PC-9 (cell line): ENCODE data around the gene LRP8. TPM values are rescaled to one million over a fixed set of nuclear protein-coding genes. Genes with fewer than 3 reads are reported as not detected.

Experiments used
- Bru-seq: library from RNA; stranded (reverse); fragments of 400-500 nt; gene quantifications from one replicate; lab custom pipeline; 2021; lab: Mats Ljungman, UMichigan
- BruChase-seq, 2 experiments: library from RNA; stranded (reverse); fragments of 400-500 nt; gene quantifications; one replicate each; lab custom pipeline; 2021; lab: Mats Ljungman, UMichigan
- BruUV-seq: library from RNA; stranded (reverse); fragments of 400-500 nt; replicated peaks from 2 replicates; lab custom pipeline; 2021; lab: Mats Ljungman, UMichigan
- CTCF ChIA-PET: fragments of 300-600 bp; sonication (Branson Sonifier 250); formaldehyde crosslinking; loops from one replicate; lab custom pipeline; 2022; ENCODE audit warnings: antibody characterized with exemption; lab: Charles Lee
- POLR2A ChIA-PET: fragments of 300-600 bp; sonication (Branson Sonifier 250); formaldehyde crosslinking; loops from one replicate; lab custom pipeline; 2022; ENCODE audit warnings: antibody characterized with exemption; ENCODE audit not compliant: unreplicated experiment; lab: Charles Lee
- DNase-seq, 2 experiments: peaks; one replicate each; pipeline versions ENCODE4 v3.0.0 to v3.0.0-alpha.2; 2015 to 2022; ENCODE audit warnings: mixed read lengths in 1 of 2
- H2AFZ ChIP-seq: fragments of 200-600 bp; sonication (generic); 2 replicates; pipeline ENCODE4 v1.8.1; 2017; ENCODE audit warnings: antibody characterized with exemption
- H3F3A ChIP-seq: fragments of 200-600 bp; sonication (generic); 2 replicates; pipeline ENCODE4 v1.8.1; 2017; ENCODE audit warnings: antibody characterized with exemption, mild to moderate bottlenecking, low read depth; ENCODE audit not compliant: insufficient read depth
- H3K27ac ChIP-seq: fragments of 200-600 bp; sonication (generic); 2 replicates; pipeline ENCODE4 v1.6.1; 2016; ENCODE audit warnings: mixed run types
- H3K27me3 ChIP-seq: fragments of 200-600 bp; sonication (generic); 2 replicates; pipeline ENCODE4 v1.6.1; 2016; ENCODE audit warnings: low read depth, mixed run types; ENCODE audit not compliant: insufficient read depth
- H3K36me3 ChIP-seq: fragments of 200-600 bp; sonication (generic); 2 replicates; pipeline ENCODE4 v1.6.1; 2016; ENCODE audit warnings: low read depth, mixed run types
- H3K4me1 ChIP-seq: fragments of 200-600 bp; sonication (generic); replicated peaks from 2 replicates; pipeline ENCODE4 v1.6.1; 2016; ENCODE audit warnings: mixed run types; ENCODE audit not compliant: insufficient read depth
- H3K4me2 ChIP-seq: fragments of 200-600 bp; sonication (generic); 2 replicates; pipeline ENCODE4 v1.6.1; 2017; ENCODE audit warnings: mixed run types
- H3K4me3 ChIP-seq: fragments of 200-600 bp; sonication (generic); 2 replicates; pipeline ENCODE4 v1.6.1; 2016; ENCODE audit warnings: mixed run types
- H3K79me2 ChIP-seq: fragments of 200-600 bp; sonication (generic); 2 replicates; pipeline ENCODE4 v1.6.1; 2017; ENCODE audit warnings: low read depth, mixed run types
- H3K9me2 ChIP-seq: fragments of 200-600 bp; sonication (generic); 2 replicates; pipeline ENCODE4 v1.8.1; 2017; ENCODE audit warnings: mild to moderate bottlenecking; ENCODE audit not compliant: insufficient read depth
- H3K9me3 ChIP-seq: fragments of 200-600 bp; sonication (generic); 2 replicates; pipeline ENCODE4 v1.8.1; 2016; ENCODE audit warnings: low read depth; ENCODE audit not compliant: insufficient read depth
- H4K20me1 ChIP-seq: fragments of 200-600 bp; sonication (generic); 2 replicates; pipeline ENCODE4 v1.8.1; 2017; ENCODE audit not compliant: insufficient read depth
- EZH2 ChIP-seq: fragments of 200-600 bp; sonication (generic); IDR thresholded peaks from 2 replicates; pipeline ENCODE4 v1.8.0; 2017; ENCODE audit warnings: antibody characterized with exemption, low read depth
- intact Hi-C: fragments of 100-400 bp; cut with micrococcal nuclease; formaldehyde crosslinking; loops from one replicate; pipeline ENCODE4 v1.10.0; 2022; ENCODE audit not compliant: unreplicated experiment
- long read RNA-seq: library from polyadenylated mRNA; stranded (forward); transcript quantifications from one replicate; pipeline ENCODE4 v2.0.0, GENCODE V29; 2022
- total RNA-seq: library from RNA; stranded (reverse); gene quantifications from 2 replicates; pipeline ENCODE4 v1.2.3, GENCODE V29; 2021
- TF ChIP-seq, protein P1 (sequence below): fragments of 200-600 bp; sonication (generic); conservative IDR thresholded peaks from 2 replicates; pipeline ENCODE4 v1.6.1; 2017; ENCODE audit warnings: mixed run types, antibody characterized with exemption, mild to moderate bottlenecking, moderate library complexity

LRP8 gene
- total RNA-seq: 62.1 and 85.3 TPM in 2 replicates
- percentile 90 among the genes with signal in this experiment for Bru-seq, nascent RNA
- percentile 83 among the genes with signal in this experiment for BruChase-seq, experiment 1, labeled RNA remaining after a 2-hour chase
- BruChase-seq, experiment 2, labeled RNA remaining after a 6-hour chase: percentile 89 among the genes with signal in this experiment
- long read RNA-seq, full-length matches to known transcripts: 6 of 67 reads
- long read RNA-seq, partial matches to known transcripts: 7 of 67 reads
- long read RNA-seq, other reads (novel, unspliced or antisense): 54 of 67 reads

DNA sequence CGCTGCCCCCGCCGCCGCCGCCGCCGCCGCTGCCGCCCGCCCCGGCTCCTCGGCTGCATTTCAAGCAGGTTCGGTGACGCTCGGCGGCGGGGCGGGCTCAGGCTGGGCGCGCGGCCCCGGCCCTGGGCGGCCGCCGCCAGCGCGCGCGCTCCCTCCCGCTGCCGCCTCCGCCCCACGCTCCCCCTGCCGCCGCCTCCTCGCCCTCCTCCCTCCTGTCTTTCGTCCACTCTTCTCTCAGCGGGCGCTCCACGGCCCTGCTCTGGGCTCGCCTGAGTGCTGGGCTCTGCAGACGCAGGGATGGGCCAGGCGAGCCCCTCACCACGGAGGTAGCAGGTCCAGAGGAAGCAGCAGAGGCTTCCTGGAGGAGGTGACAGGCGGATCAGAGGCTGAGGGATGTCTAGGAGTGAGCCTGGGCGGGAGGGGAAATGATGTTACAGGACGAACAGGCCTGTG lies at the start of gene LRP8:
TSS of gene LRP8 (minus strand) at position 62 of the 453 bp plus-strand sequence. CDS start 158 bp downstream, outside the sequence.
- ChIA-PET POLR2A (interaction anchor here (0.6 kb wide), 1 partner anchor 64 kb away, joined by 3 read pairs; no protein-coding TSS in a partner anchor), CTCF (no interaction called here)
- Histone ChIP-seq H3K27ac (peak within 1 kb of the TSS; percentile 94), H3K79me2 (peaks cover 35% of the 10 kb centered on the region), H3K36me3 (peaks cover 21% of the 10 kb centered on the region), H2AFZ (peak within 1 kb of the TSS; percentile 93), H3K27me3 (no peaks in the 10 kb centered on the region), H4K20me1 (no peaks in the 10 kb centered on the region), H3K9me2 (no peaks in the 10 kb centered on the region), H3K4me3 (peak within 1 kb of the TSS; percentile 78), H3K4me1 (peaks cover 34% of the 10 kb centered on the region), H3K4me2 (peak within 1 kb of the TSS; percentile 88), H3K9me3 (no peaks in the 10 kb centered on the region), H3F3A (peaks cover 38% of the 10 kb centered on the region)
- no TSS peak for BruUV-seq
- intact Hi-C loops: loop anchor here (5.0 kb wide), 1 partner anchor 724 kb away; the partner anchor contains the start of genes TCEANC2 and TMEM59
- no peak for TF ChIP-seq EZH2
- TF ChIP-seq, protein P1, sequence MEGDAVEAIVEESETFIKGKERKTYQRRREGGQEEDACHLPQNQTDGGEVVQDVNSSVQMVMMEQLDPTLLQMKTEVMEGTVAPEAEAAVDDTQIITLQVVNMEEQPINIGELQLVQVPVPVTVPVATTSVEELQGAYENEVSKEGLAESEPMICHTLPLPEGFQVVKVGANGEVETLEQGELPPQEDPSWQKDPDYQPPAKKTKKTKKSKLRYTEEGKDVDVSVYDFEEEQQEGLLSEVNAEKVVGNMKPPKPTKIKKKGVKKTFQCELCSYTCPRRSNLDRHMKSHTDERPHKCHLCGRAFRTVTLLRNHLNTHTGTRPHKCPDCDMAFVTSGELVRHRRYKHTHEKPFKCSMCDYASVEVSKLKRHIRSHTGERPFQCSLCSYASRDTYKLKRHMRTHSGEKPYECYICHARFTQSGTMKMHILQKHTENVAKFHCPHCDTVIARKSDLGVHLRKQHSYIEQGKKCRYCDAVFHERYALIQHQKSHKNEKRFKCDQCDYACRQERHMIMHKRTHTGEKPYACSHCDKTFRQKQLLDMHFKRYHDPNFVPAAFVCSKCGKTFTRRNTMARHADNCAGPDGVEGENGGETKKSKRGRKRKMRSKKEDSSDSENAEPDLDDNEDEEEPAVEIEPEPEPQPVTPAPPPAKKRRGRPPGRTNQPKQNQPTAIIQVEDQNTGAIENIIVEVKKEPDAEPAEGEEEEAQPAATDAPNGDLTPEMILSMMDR: no peak
- peak in 1 of 2 experiments; percentile 79 for DNase-seq

DNA sequence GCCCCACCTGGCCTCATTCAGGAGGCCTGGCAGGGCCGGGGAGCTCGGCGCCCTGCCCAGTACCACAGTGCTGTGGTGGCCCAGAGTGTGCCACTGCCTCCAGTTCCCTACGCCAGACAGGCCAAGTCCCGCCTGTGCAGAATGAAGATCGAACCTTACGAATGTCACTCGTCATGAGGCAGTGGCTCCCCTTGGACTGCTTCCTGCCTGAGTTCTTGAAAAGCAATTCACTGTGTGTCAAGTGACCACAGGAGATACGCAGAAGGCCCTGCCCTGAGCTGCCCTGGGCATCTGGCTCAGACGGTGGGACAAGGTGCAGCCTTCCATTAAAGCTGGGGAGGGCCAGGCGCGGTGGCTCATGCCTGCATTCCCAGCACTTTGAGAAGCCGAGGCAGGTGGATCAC lies 49.6 kb upstream of the LRP8 start:
- intact Hi-C loops: no loop called here
- no TSS peak for BruUV-seq
- H3K27me3 ChIP-seq: no peaks in the 10 kb centered on the region
- TF ChIP-seq, protein P1: no peak
- TF ChIP-seq EZH2: no peak
- H4K20me1 ChIP-seq: no peaks in the 10 kb centered on the region
- no peak overlapping the region for H3K27ac ChIP-seq
- no peaks in the 10 kb centered on the region for H3K36me3 ChIP-seq
- CTCF ChIA-PET: no interaction called here
- H3K4me2 ChIP-seq: no peak overlapping the region
- no peaks in the 10 kb centered on the region for H3K79me2 ChIP-seq
- H3K9me2 ChIP-seq: no peaks in the 10 kb centered on the region
- no peak for DNase-seq
- H3K4me1 ChIP-seq: peaks cover 14% of the 10 kb centered on the region
- no peak overlapping the region for H2AFZ ChIP-seq
- POLR2A ChIA-PET: no interaction called here
- H3K4me3 ChIP-seq: no peak overlapping the region
- H3K9me3 ChIP-seq: no peaks in the 10 kb centered on the region
- H3F3A ChIP-seq: peaks cover 12% of the 10 kb centered on the region; the same call in 1 of the 2 replicates

DNA sequence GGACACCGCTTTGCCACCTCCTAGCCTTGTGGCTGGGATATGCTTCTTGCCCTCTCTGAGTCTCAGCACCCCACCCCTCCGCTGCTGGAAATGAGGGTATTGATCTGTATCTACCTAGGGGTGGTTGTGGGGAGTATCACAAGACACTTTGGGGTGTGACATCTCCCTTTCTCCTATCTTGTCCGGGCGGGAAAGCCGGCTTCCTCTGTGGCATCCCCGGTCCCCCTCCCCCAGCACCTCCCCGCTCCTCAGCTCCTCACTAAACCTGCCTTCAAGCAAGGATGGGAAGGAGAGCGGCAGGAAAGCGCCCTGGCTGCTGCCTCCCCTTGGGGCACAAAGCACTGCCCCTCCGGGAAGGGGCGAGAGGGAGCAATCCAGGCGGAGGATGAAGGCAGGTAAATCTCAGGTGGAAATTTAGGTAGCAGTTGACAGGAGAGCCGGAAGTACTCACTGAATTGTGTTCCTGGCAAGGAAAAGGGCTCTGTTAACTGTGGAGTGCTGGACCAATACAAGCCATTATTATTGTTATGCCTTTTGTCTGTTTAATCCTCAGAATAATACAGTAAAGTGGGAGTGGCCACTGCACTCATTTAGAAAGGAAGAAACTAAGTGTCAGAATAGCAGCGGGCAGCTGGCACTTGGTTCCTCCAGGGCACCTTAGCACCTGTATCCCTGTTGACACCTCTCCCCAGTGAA lies 49.0 kb upstream of the LRP8 start:
- peaks cover 9% of the 10 kb centered on the region for H3K4me1 ChIP-seq
- H2AFZ ChIP-seq: no peak overlapping the region
- H4K20me1 ChIP-seq: no peaks in the 10 kb centered on the region
- DNase-seq: no peak
- H3K36me3 ChIP-seq: no peaks in the 10 kb centered on the region
- H3K4me2 ChIP-seq: no peak overlapping the region
- H3K27ac ChIP-seq: no peak overlapping the region
- H3K79me2 ChIP-seq: no peaks in the 10 kb centered on the region
- intact Hi-C loops: no loop called here
- no peaks in the 10 kb centered on the region for H3K27me3 ChIP-seq
- H3F3A ChIP-seq: peaks cover 10% of the 10 kb centered on the region; the same call in 1 of the 2 replicates
- POLR2A ChIA-PET: no interaction called here
- no peaks in the 10 kb centered on the region for H3K9me2 ChIP-seq
- BruUV-seq: no TSS peak
- CTCF ChIA-PET: no interaction called here
- H3K9me3 ChIP-seq: no peaks in the 10 kb centered on the region
- TF ChIP-seq, protein P1: no peak
- TF ChIP-seq EZH2: no peak
- H3K4me3 ChIP-seq: no peak overlapping the region
